GM12873 (cell line): ENCODE results near the gene SLC12A4.

Experiments used
- TF ChIP-seq, protein P1 (sequence below): IDR thresholded peaks from 2 replicates; pipeline ENCODE4 v1.5.1; 2012; ENCODE audit warnings: low read depth, mild to moderate bottlenecking, moderate library complexity, low read length, control low read depth; ENCODE audit not compliant: insufficient read depth; ENCODE audit errors: missing control alignments

Gene SLC12A4

DNA sequence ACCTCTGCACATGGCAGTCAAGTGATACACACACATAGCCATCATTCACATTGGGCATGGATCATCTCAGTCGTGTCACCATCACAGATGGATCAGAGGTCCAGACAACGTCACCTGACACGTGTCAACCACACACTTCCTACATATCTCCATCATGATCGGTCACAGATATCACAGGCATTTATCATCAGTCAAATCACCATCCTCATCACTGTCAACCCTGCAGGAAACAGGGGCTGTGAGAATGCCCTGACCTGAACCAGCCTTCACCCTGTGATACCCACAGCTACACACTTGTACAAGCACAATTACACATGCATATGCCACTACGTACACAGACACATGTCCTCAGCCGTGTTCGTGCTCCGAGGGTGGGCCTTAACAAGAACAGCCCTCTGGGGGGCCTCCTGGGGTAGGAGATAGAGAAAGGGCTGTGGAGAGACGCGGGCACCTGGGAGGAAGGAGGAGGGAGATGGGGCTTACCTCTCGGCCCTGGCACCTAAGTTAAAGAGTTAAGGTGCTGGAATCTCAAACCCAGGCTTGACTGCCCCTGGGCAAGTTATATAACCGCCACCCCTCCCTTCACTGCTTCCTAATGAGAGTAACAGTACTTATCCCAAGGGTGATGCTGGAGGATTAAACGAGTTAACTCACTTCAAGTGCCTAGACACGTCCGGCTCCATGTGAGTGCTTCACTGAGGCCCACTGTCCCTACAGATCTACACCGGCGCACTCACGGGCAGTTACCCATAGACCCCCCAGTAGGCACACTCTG is 1.1 kb downstream of the SLC12A4 start:
- TF ChIP-seq, protein P1, sequence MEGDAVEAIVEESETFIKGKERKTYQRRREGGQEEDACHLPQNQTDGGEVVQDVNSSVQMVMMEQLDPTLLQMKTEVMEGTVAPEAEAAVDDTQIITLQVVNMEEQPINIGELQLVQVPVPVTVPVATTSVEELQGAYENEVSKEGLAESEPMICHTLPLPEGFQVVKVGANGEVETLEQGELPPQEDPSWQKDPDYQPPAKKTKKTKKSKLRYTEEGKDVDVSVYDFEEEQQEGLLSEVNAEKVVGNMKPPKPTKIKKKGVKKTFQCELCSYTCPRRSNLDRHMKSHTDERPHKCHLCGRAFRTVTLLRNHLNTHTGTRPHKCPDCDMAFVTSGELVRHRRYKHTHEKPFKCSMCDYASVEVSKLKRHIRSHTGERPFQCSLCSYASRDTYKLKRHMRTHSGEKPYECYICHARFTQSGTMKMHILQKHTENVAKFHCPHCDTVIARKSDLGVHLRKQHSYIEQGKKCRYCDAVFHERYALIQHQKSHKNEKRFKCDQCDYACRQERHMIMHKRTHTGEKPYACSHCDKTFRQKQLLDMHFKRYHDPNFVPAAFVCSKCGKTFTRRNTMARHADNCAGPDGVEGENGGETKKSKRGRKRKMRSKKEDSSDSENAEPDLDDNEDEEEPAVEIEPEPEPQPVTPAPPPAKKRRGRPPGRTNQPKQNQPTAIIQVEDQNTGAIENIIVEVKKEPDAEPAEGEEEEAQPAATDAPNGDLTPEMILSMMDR: peak; percentile 23

DNA sequence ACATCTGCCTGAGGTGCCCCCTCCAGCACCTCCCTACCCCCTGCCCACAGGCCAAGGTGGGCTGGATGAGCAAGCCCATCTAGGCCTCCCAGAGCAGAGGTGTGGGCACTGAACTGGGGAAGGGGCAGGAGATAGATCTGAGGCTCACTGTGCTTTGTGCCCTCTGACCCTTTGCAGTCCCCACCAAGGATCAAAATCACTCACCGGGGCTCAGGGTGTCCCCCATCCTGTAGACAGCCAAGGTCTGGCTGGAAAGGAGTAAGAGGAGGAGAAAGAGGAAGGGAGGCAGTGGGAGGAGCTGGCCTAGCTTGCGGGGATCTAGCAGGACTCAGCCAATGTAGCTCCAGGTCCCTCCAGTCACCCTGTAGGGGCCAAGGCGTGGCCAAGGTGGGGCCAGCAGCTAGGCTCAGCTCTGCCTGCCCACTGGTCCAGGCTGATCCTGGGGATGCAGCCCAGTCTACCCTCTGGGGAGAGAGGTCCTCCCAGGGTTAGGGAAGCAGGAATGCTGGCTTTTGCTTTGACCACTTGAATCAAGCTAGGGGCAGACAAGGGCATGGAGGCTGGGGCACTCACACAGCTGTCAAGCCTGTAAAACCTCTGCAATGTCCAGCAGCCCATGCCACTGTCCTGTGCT is 1.8 kb downstream of the SLC12A4 start:
- TF ChIP-seq, protein P1: no peak

DNA sequence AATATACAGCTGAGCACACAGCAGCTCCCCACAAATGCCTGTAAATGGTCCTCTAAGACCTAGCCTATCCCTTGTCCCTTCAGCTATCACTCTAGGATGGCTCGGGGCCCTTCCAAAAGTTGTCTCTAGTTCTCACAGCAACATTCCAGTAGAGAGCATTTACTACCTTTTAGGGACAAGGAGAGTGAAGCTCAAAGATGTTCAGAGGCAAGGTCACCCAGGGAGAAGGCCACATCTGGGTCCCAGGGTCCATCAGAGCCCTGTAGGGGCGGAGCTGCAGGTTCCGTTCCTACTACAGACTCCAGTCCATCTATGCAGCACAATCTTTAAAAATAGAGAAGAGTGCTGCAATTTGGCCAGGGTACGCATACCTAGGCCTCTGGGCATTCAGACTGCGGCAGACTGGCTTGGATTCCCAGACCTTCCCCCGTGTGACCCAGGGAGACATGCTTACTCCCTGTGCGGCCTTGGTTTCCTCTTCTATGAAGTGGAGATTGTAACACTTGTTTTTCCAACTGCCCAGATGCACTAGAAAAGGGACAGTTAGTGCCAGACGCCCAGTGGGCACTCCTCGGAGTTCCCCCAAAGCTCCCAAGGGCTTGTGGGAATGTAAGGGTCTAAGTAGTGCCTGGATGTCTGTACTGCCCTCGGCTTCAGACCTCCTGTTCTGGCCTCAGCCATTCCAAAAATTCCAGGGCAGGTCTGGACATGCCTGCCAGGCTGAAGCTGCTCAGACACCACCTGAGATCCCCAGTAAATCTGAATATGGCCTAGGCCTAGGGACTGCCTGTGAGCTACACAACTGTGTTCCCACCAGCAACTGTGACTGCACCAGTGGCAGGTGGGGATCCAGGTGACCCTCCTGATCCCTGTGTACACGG is 2.5 kb downstream of the SLC12A4 start:
- TF ChIP-seq, protein P1: no peak

DNA sequence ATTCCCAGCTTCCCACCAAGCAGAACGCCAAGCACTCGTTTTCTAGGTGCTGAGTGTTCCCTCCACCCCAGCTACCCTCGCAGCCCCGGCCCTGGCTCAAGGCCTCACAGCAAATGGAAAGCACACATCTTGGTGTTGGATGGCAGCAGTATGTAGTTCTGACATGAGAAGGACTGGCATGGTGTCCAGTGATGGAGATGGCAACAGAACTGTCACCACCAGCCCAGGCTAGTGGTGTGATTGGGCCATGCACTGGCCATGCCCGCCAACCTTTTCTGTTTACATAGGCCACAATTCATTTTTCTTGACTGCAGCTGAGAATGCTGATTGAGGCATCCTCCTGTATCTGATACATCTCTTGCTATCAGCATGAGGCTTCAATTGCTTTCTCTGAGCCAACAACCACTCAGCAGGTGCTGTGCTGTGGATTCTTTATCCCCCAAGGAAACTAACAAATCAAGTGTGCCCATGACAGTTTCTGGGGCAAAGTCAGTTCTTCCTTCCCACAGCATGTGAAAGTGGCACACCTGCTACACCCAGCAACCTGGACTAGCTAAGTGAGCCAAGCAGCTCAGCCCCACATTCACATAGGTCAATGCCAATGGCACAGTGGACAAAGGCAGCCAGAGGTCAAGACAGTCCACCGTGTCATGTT is 3.8 kb downstream of the SLC12A4 start:
- TF ChIP-seq, protein P1: no peak

DNA sequence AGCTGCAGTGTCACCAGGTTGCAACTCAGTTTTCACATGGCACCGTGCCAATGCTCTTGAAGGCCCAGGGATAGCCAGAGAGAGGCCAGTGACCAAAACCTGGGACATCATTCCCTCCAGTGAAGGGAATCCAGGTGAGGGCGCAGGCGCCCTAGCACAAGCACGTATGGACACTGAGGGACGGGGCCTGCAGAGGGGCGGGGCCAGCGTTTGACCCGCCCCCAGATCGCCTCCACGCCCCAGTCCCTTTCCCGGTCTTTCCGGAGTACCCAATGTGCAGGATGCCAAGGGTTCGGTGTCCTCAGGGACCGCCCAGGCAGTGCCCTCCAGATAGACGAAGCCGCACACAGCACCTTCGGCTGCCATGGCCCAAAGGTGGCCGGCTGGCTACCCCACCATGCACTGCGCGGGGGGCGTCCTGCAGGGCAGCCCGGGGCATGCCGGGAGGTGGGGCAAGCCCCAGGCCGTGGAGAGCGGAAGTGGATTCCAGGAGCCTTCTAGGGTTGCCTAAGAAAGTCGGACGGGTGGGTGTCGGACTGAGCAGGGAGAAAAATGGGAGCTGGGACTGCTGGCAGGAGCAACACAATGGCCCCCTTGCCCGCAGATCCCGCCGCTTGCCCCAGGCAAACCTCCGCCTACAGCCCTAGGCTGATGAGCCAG is 4.6 kb downstream of the SLC12A4 start:
- TF ChIP-seq, protein P1: no peak

DNA sequence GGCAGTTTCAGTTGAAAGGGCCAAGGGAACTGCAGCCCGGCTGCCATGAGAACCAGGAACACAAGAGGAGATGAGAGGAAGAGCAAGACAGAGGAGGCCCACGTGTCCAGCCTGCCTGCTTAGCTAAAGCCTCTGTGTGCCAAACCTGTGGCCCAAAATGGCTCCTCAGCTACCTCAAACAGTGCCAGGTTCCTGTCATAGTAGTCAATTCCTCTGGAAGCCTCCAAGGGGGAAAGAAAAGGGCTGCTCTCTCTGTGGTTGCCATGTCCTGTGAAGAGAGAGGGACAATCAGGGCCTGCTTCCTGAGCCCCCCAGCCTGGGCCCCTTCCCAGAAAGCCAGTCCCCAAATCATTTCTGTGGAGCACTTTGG is 5.2 kb downstream of the SLC12A4 start:
- TF ChIP-seq, protein P1: no peak
